NCI-H2107 treated with DMSO at 0.1 percent for 48 hours (cell line): ENCODE data around the gene PSMF1.
"Not testable (repeated sequence)": the region's sequence is repeated elsewhere in the genome, so short reads cannot be mapped to it uniquely, and the experiment has no call there.

ENCODE experiments used
- DNase-seq: peaks from one replicate; lab custom pipeline; 2025; ENCODE audit not compliant: unreplicated experiment; lab: John Stamatoyannopoulos, UW

PSMF1 gene

DNA sequence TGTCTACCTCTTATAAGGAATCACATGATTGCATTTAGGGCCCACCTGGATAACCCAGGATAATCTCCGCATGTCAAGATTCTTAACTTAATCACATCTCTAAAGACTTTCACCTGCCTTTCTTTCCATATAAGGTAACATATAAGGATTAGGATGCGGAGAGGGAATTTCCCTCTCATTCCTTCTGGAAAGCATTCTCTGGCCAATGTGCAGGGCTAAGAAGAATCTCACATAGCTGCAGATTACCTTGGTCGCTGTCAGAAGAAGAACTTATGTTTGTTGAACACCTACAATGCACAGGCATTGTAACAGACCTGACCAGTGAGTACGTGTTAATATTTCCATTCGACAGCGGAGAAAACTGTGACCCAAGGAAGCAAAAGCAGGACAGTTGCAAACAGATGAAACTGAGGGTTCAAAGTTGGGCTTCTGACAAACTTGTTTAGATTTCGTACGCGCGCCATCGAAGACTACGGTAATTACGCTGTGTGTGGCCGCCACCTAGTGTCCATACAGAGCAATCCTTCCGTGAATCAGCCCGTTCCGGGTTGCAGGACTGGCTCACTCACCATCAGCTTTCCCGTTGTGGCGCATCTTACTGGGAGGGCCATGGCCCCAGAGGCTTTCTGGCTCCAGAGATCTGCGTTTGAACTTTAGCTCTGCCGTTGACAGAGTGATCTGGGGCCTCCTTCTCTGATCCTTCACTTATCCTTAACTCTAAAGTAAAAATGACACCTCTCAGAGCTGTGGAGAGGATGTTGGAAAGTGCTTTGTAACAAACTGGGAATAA, 94.4 kb downstream of the PSMF1 start:
- peak; percentile 19 for DNase-seq

DNA sequence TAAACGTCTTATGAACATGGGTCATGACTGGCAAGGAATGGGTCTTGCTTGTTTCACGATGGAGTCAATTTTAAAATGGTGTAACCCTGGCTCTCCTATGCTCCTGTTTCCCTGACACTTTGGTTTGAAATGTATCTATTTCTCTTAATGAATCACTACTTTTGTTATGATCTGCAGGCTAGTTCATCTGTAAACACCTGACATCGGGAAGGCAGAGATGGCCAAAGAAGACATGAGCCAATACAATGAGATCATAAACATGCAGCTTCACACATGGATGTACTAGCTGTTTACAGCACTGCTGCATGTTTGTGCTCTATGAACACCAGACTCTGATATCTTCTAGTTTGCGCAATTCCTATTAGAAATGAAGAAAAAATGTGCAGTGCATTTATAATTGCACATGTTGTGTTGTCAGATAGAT, 96.4 kb downstream of the PSMF1 start:
- DNase-seq, result no peak

DNA sequence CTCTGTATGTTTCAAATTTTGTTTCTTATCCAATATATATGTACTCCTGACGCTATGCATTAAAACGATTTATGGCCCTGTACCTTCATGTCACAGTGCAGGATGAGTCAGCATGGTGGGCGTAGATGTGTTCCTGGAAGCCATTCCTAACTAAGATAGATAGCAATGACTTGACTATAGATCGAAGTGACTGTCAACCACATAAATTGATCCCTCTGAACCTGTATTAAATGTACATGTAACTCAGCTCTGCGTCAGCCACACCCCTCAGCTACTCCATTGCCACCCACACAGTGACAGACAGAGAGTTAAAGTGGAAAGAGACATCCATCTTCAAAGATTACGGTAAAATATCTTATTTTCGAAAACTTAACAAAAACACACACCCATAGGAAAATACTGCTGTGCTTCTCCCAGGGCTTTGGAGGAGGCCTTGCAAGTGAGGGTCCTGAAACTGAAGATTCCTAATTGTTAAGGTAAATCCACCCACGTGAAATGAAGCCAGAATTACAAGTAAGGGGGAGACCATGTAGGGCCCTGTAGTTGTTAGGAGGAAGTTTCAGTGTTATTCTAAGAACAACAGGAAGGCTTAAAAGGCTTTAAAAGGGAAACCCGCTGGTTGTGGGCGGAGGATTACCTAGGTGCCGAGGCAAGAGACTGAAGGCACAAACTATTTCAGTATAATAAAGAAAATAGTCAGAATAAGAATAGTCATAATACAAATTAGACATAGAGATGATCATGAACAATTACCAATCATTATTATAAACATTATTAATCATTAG, 97.2 kb downstream of the PSMF1 start:
- DNase-seq, result no peak

DNA sequence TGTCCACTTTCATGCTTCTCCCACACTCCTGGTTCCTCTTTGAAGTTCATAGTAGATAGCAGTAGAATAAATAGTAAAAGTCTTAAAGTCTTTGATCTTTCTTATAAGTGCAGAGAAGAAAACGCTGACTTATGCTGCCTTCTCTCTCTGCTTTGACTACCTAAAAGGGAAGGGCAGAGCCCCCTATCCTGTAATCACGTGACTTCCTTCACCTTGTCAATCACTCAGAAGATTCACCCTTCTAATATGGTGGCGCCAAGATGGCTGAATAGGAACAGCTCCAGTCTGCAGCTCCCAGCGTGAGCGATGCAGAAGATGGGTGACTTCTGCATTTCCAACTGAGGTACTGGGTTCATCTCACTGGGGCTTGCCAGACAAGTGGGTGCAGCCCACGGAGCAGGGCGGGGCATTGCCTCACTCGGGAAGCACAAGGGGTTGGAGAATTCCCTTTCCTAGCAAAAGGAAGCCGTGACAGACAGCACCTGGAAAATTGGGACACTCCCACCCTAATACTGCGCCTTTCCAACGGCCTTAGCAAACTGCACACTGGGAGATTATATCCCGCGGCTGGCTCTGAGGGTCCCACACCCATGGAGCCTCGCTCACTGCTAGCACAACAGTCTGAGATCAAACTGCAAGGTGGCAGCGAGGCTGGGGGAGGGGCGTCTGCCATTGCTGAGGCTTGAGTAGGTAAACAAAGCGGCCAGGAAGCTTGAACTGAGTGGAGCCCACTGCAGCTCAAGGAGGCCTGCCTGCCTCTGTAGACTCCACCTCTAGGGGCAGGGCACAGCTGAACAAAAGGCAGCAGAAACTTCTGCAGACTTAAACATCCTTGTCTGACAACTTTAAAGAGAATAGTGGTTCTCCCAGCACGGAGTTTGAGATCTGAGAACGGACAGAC, 98.4 kb downstream of the PSMF1 start:
- not testable (repeated sequence) for DNase-seq
